Measurements from ENCODE around the gene ERN1.

GRCh38 chr17:64120159-64120810 lies 9.7 kb downstream of the ERN1 start:
- no peak for TF ChIP-seq CTCF (IDR thresholded peaks at IDR 0.05; ENCODE audit: borderline replicate concordance, extremely low read depth, low read length, poor library complexity, severe bottlenecking)
- no peak for TF ChIP-seq EZH2 (IDR thresholded peaks at IDR 0.05; ENCODE audit: borderline replicate concordance, low read depth, low read length, severe bottlenecking)

All from DND-41 (cell line).